HG03378 (cell line): ENCODE results near the gene ACTL7A.
A peak's percentile ranks its signal among the peaks of the same experiment; 100 is the strongest.
"Not testable (repeated sequence)": the region's sequence is repeated elsewhere in the genome, so short reads cannot be mapped to it uniquely, and the experiment has no call there.

ENCODE experiments used
- ATAC-seq: cut with Tn5 transposase; IDR thresholded peaks from one replicate; pipeline ENCODE4 v1.9.1; 2021; ENCODE audit warnings: mild to moderate bottlenecking, moderate library complexity; ENCODE audit not compliant: unreplicated experiment

ACTL7A gene

GRCh38 chr9:108876425-108876824 lies 14.4 kb downstream of the ACTL7A start:
- ATAC-seq: no peak

GRCh38 chr9:108877524-108877923 lies 15.5 kb downstream of the ACTL7A start:
- ATAC-seq: no peak

- ATAC-seq: no peak
These were observed 18.8 kb downstream of the ACTL7A start for GRCh38 chr9:108880738-108881316.

GRCh38 chr9:108882052-108882888 lies 20.2 kb downstream of the ACTL7A start:
- ATAC-seq: no peak

- ATAC-seq: no peak
These were observed 21.0 kb downstream of the ACTL7A start for GRCh38 chr9:108883085-108883484.

GRCh38 chr9:108884701-108885100 lies 22.6 kb downstream of the ACTL7A start:
- ATAC-seq: no peak

GRCh38 chr9:108885643-108886348 lies 23.7 kb downstream of the ACTL7A start:
- peak; percentile 99 for ATAC-seq

GRCh38 chr9:108886594-108887271 lies 24.7 kb downstream of the ACTL7A start:
- ATAC-seq: not testable (repeated sequence)

- no peak for ATAC-seq
These were observed 27.6 kb downstream of the ACTL7A start for GRCh38 chr9:108889649-108890067.

- no peak for ATAC-seq
These were observed 32.3 kb downstream of the ACTL7A start for GRCh38 chr9:108894225-108894997.

- no peak for ATAC-seq
These were observed 35.4 kb downstream of the ACTL7A start for GRCh38 chr9:108897324-108898096.

- not testable (repeated sequence) for ATAC-seq
These were observed 37.1 kb downstream of the ACTL7A start for GRCh38 chr9:108899023-108899695.

GRCh38 chr9:108900176-108900575 lies 38.1 kb downstream of the ACTL7A start:
- ATAC-seq: no peak

- no peak for ATAC-seq
These were observed 41.5 kb downstream of the ACTL7A start for GRCh38 chr9:108903420-108904103.

- no peak for ATAC-seq
These were observed 42.1 kb downstream of the ACTL7A start for GRCh38 chr9:108904161-108904560.

- ATAC-seq: no peak
These were observed 43.4 kb downstream of the ACTL7A start for GRCh38 chr9:108905494-108905893.

- no peak for ATAC-seq
These were observed 48.3 kb downstream of the ACTL7A start for GRCh38 chr9:108910402-108910801.

GRCh38 chr9:108910914-108911313 lies 48.8 kb downstream of the ACTL7A start:
- ATAC-seq: no peak

GRCh38 chr9:108911820-108912219 lies 49.8 kb downstream of the ACTL7A start:
- no peak for ATAC-seq
